SK-N-SH (cell line): ENCODE results near the gene LACTBL1. TPM values are rescaled to one million over a fixed set of nuclear protein-coding genes. Genes with fewer than 3 reads are reported as not detected.

Experiments
- CTCF ChIA-PET: fragments of 300-600, 350-600 bp; formaldehyde crosslinking; extraction: SDS; loops from one replicate; lab custom pipeline; 2021; lab: Yijun Ruan, JAX
- POLR2A ChIA-PET: fragments of 350-600 bp; sonication (Branson Sonifier 250); formaldehyde crosslinking; extraction: SDS; loops from one replicate; lab custom pipeline; 2020; ENCODE audit warnings: antibody characterized with exemption, inconsistent platforms; lab: Yijun Ruan, JAX
- DNase-seq: peaks from one replicate; pipeline ENCODE4 v3.0.0; 2012
- H2AFZ ChIP-seq: fragments of 200-600 bp; sonication (generic); 2 replicates; pipeline ENCODE4 v1.8.1; 2016; ENCODE audit warnings: antibody characterized with exemption, mild to moderate bottlenecking, low read depth
- H3F3A ChIP-seq: fragments of 200-600 bp; sonication (generic); replicated peaks from 2 replicates; pipeline ENCODE3; 2016; ENCODE audit warnings: antibody characterized with exemption, mild to moderate bottlenecking; ENCODE audit not compliant: insufficient read depth
- H3K27ac ChIP-seq, 2 experiments: fragments of 200-500 bp in 1 of 2; fragments of 200-600 bp in 1 of 2; sonication (Bioruptor generic) in 1 of 2; sonication (generic), shearing (Covaris generic) in 1 of 2; 2 replicates each; pipeline versions ENCODE4 v1.5.1 to v1.6.1; 2014 to 2016; ENCODE audit warnings: low read depth in 2 of 2, inconsistent platforms in 1 of 2, low read length in 1 of 2, mild to moderate bottlenecking in 1 of 2, mixed read lengths in 1 of 2
- H3K27me3 ChIP-seq: fragments of 200-600 bp; sonication (generic), shearing (Covaris generic); 2 replicates; pipeline ENCODE4 v1.6.1; 2016; ENCODE audit warnings: mixed run types; ENCODE audit not compliant: insufficient read depth
- H3K36me3 ChIP-seq, 2 experiments: fragments of 200-500 bp in 1 of 2; fragments of 200-600 bp in 1 of 2; sonication (Bioruptor generic) in 1 of 2; sonication (generic) in 1 of 2; replicated peaks in 1 of 2; 2 replicates each; pipeline versions ENCODE3 to v1.5.1; 2014 to 2016; ENCODE audit warnings: low read length in 1 of 2, mild to moderate bottlenecking in 1 of 2; ENCODE audit not compliant: insufficient read depth in 2 of 2, control insufficient read depth in 1 of 2
- H3K4me1 ChIP-seq, 2 experiments: fragments of 200-500 bp in 1 of 2; fragments of 200-600 bp in 1 of 2; sonication (Bioruptor generic) in 1 of 2; sonication (generic), shearing (Covaris generic) in 1 of 2; 2 replicates each; pipeline versions ENCODE4 v1.5.1 to v1.6.1; 2014 to 2016; ENCODE audit warnings: low read depth in 1 of 2, low read length in 1 of 2, mixed run types in 1 of 2; ENCODE audit not compliant: insufficient read depth in 2 of 2, control insufficient read depth in 1 of 2
- H3K4me2 ChIP-seq: fragments of 200-600 bp; sonication (generic), shearing (Covaris generic); 2 replicates; pipeline ENCODE4 v1.6.1; 2017; ENCODE audit warnings: mixed run types
- H3K4me3 ChIP-seq, 2 experiments: fragments of 200-500 bp in 1 of 2; fragments of 200-600 bp in 1 of 2; sonication (Bioruptor generic) in 1 of 2; sonication (generic), shearing (Covaris generic) in 1 of 2; 2 replicates each; pipeline versions ENCODE4 v1.5.1 to v1.8.1; 2014 to 2016; ENCODE audit warnings: low read depth in 2 of 2, inconsistent platforms in 1 of 2, low read length in 1 of 2, mild to moderate bottlenecking in 1 of 2, mixed read lengths in 1 of 2, moderate library complexity in 1 of 2
- H3K79me2 ChIP-seq: fragments of 200-600 bp; sonication (generic); 2 replicates; pipeline ENCODE4 v1.8.1; 2017; ENCODE audit warnings: mild to moderate bottlenecking; ENCODE audit not compliant: insufficient read depth
- H3K9ac ChIP-seq: fragments of 200-600 bp; sonication (generic); 2 replicates; pipeline ENCODE4 v1.6.1; 2017; ENCODE audit warnings: mixed run types
- H3K9me2 ChIP-seq: fragments of 200-600 bp; sonication (generic); 2 replicates; pipeline ENCODE4 v1.6.1; 2017; ENCODE audit warnings: mixed run types
- H3K9me3 ChIP-seq: fragments of 200-600 bp; sonication (generic); 2 replicates; pipeline ENCODE4 v1.6.1; 2017; ENCODE audit warnings: mixed run types, mild to moderate bottlenecking, moderate library complexity
- H4K20me1 ChIP-seq: fragments of 200-600 bp; sonication (generic); 2 replicates; pipeline ENCODE4 v1.6.1; 2017; ENCODE audit warnings: mild to moderate bottlenecking, mixed run types; ENCODE audit not compliant: insufficient read depth
- CTCF ChIP-seq: fragments of 200-600 bp; sonication (generic); IDR thresholded peaks from 2 replicates; pipeline ENCODE4 v1.6.1; 2017; ENCODE audit warnings: antibody characterized with exemption, mild to moderate bottlenecking, moderate library complexity
- ELF1 ChIP-seq: IDR thresholded peaks from 2 replicates; pipeline ENCODE4 v1.4.0; 2012
- EZH2phosphoT487 ChIP-seq: fragments of 200-600 bp; sonication (generic); IDR thresholded peaks from 2 replicates; pipeline ENCODE4 v1.6.1; 2017; ENCODE audit warnings: low read depth, mixed run types, mild to moderate bottlenecking, antibody characterized with exemption, moderate library complexity, borderline replicate concordance
- FOSL2 ChIP-seq: IDR thresholded peaks from 2 replicates; pipeline ENCODE4 v1.4.0; 2012; ENCODE audit warnings: low read depth, mild to moderate bottlenecking, moderate library complexity, borderline replicate concordance
- GABPA ChIP-seq: IDR thresholded peaks from 2 replicates; pipeline ENCODE4 v1.4.0; 2012; ENCODE audit warnings: low read depth, mild to moderate bottlenecking
- GATA2 ChIP-seq: sonication (generic); formaldehyde crosslinking; IDR thresholded peaks from 2 replicates; pipeline ENCODE4 v1.5.0; 2020; ENCODE audit warnings: mild to moderate bottlenecking, missing genetic modification reagents
- JUND ChIP-seq: IDR thresholded peaks from 2 replicates; pipeline ENCODE4 v1.4.0; 2012
- NFIC ChIP-seq: IDR thresholded peaks from 2 replicates; pipeline ENCODE4 v1.4.0; 2012; ENCODE audit warnings: borderline replicate concordance
- NRF1 ChIP-seq: IDR thresholded peaks from 2 replicates; pipeline ENCODE4 v1.6.1; 2012; ENCODE audit warnings: low read depth, mild to moderate bottlenecking, low read length
- RAD21 ChIP-seq: IDR thresholded peaks from 2 replicates; pipeline ENCODE4 v1.6.1; 2012; ENCODE audit warnings: mild to moderate bottlenecking, low read length
- RCOR1 ChIP-seq: fragments of 150-350 bp; IDR thresholded peaks from 2 replicates; pipeline ENCODE4 v1.6.1; 2017; ENCODE audit warnings: antibody characterized with exemption, low read length
- TAF1 ChIP-seq: IDR thresholded peaks from 2 replicates; pipeline ENCODE4 v1.6.1; 2012; ENCODE audit warnings: low read depth, mild to moderate bottlenecking, low read length, moderate library complexity, borderline replicate concordance
- TEAD4 ChIP-seq: IDR thresholded peaks from 2 replicates; pipeline ENCODE4 v1.4.0; 2012; ENCODE audit warnings: mild to moderate bottlenecking, borderline replicate concordance; ENCODE audit not compliant: insufficient read depth
- USF1 ChIP-seq: IDR thresholded peaks from 2 replicates; pipeline ENCODE4 v1.4.0; 2012; ENCODE audit warnings: low read depth, borderline replicate concordance
- USF2 ChIP-seq: fragments of 150-350 bp; IDR thresholded peaks from 2 replicates; pipeline ENCODE4 v1.6.1; 2017; ENCODE audit warnings: antibody characterized with exemption, low read length, low read depth, borderline replicate concordance
- WGBS: methylation state at CpG from one replicate; pipeline ENCODE4 v1.1.6; 2017; ENCODE audit warnings: low lambda C conversion rate; 5-methylcytosine and 5-hydroxymethylcytosine counted together
- polyA plus RNA-seq, 3 experiments: library from polyadenylated mRNA; depleted of rRNA; stranded (reverse); fragments of >200 nt; gene quantifications; 2 replicates each; pipeline ENCODE4 v1.2.3, GENCODE V29; 2012

LACTBL1 gene
- polyA plus RNA-seq, 1 of the 3 experiments (the other 2 are of a cell fraction) = not detected

- no peaks in the 10 kb centered on the region for H4K20me1 ChIP-seq
- H3F3A ChIP-seq = no peaks in the 10 kb centered on the region
- 26% methylated on average over 30 of the region's 92 CpGs for WGBS
- ChIA-PET POLR2A (no interaction called here), CTCF (interaction anchor here (1.0 to 3.5 kb wide), 3 partner anchors 11 to 286 kb away, joined by 3 to 20 read pairs (median 5); no protein-coding TSS in a partner anchor)
- H3K79me2 ChIP-seq = no peaks in the 10 kb centered on the region
- no peaks in the 10 kb centered on the region for H3K9me2 ChIP-seq
- no peak overlapping the region for H3K27ac ChIP-seq
- no peaks in the 10 kb centered on the region for H3K9me3 ChIP-seq
- no peak overlapping the region for H2AFZ ChIP-seq
- no peaks in the 10 kb centered on the region; a peak in 1 of 4 replicates for H3K4me1 ChIP-seq
- TF ChIP-seq USF2 (no peak), NFIC (peak; percentile 3; the same call in 1 of the 2 replicates), NRF1 (0 out of 2 replicates have a peak, but pooled peaks have one; percentile 32)
- no peak overlapping the region for H3K4me3 ChIP-seq
- H3K36me3 ChIP-seq = no peaks in the 10 kb centered on the region
- peak; percentile 74 for DNase-seq
- H3K9ac ChIP-seq = no peak overlapping the region
- no peak overlapping the region for H3K4me2 ChIP-seq
- H3K27me3 ChIP-seq = peaks cover 36% of the 10 kb centered on the region
These were observed 19.5 kb downstream of the LACTBL1 start for GRCh38 chr1:22953057-22953739.

- Histone ChIP-seq H3K36me3 (no peaks in the 10 kb centered on the region), H2AFZ (no peak overlapping the region), H4K20me1 (no peaks in the 10 kb centered on the region), H3K27ac (no peak overlapping the region), H3F3A (no peaks in the 10 kb centered on the region), H3K4me2 (no peak overlapping the region), H3K4me1 (no peaks in the 10 kb centered on the region; a peak in 1 of 4 replicates), H3K4me3 (no peak overlapping the region), H3K27me3 (peaks cover 36% of the 10 kb centered on the region), H3K79me2 (no peaks in the 10 kb centered on the region), H3K9ac (no peak overlapping the region), H3K9me2 (no peaks in the 10 kb centered on the region), H3K9me3 (no peaks in the 10 kb centered on the region)
- WGBS = 68% methylated on average over 5 of the region's 5 CpGs
- DNase-seq = no peak
- POLR2A ChIA-PET = no interaction called here
- CTCF ChIA-PET = interaction anchor here (1.0 to 3.5 kb wide), 3 partner anchors 12 to 286 kb away, joined by 3 to 20 read pairs (median 5); no protein-coding TSS in a partner anchor
- TF ChIP-seq TEAD4 = no peak
- no peak for TF ChIP-seq EZH2phosphoT487
- TF ChIP-seq RAD21 = no peak
- no peak for TF ChIP-seq FOSL2
- TF ChIP-seq NFIC = peak; percentile 19; the same call in 1 of the 2 replicates
- TF ChIP-seq JUND = no peak
These were observed 20.0 kb downstream of the LACTBL1 start for GRCh38 chr1:22952694-22953056.

GRCh38 chr1:22951796-22952195 is 20.9 kb downstream of the LACTBL1 start:
- POLR2A ChIA-PET = no interaction called here
- H3K27me3 ChIP-seq = peaks cover 36% of the 10 kb centered on the region
- no peak overlapping the region for H3K27ac ChIP-seq
- no peak overlapping the region for H2AFZ ChIP-seq
- H3K9me3 ChIP-seq = no peaks in the 10 kb centered on the region
- H3K4me3 ChIP-seq = no peak overlapping the region
- H3K36me3 ChIP-seq = no peaks in the 10 kb centered on the region
- no peaks in the 10 kb centered on the region for H3K9me2 ChIP-seq
- 46% methylated on average over 3 of the region's 3 CpGs for WGBS
- H3K4me1 ChIP-seq = no peaks in the 10 kb centered on the region; a peak in 1 of 4 replicates
- H4K20me1 ChIP-seq = no peaks in the 10 kb centered on the region
- H3F3A ChIP-seq = no peaks in the 10 kb centered on the region
- CTCF ChIA-PET = interaction anchor here (3.5 kb wide), 1 partner anchor 13 kb away, joined by 20 read pairs; no protein-coding TSS in a partner anchor
- no peak overlapping the region for H3K9ac ChIP-seq
- DNase-seq = no peak
- H3K4me2 ChIP-seq = no peak overlapping the region
- H3K79me2 ChIP-seq = no peaks in the 10 kb centered on the region
- TF ChIP-seq CTCF (no peak), USF1 (no peak), TAF1 (no peak), ELF1 (no peak), GABPA (no peak), RCOR1 (no peak), GATA2 (CRISPR knock-in tag) (no peak)
